ENCODE results near the gene ASRGL1.

DNA sequence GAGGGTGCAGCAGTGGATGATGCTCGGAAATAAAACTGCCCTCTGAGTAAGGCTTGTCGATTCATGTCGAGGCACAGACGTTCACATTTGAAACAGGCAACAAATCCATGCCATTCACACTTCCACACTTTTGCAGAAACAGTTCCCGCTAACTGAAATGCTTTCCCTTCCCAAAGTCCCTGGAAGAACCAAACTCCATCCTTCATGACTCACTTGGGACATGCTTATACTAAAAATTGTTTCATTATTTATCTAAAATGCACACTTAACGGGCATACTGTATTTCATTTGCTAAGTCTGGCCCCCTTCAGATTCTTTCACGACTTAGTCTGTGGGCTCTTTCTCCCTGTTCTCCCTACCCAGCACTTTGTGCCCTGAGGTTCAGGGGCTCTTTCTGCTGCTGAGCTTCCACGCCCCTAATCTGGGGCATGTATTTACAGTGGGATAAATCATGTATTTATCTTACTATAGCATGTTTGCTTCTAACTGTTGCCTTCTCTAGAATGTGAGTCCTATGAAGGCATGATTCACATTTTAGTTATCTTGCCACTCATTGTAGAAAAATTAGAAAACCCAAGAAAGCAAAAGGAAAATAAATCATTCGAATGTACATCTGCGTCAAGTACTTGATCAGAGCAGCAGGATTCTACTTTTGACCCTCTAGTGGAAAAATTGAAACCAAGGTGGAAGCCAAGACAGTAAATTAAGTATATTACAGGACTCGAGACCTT, 94.1 kb downstream of the ASRGL1 start:
- TF ChIP-seq, protein P1, sequence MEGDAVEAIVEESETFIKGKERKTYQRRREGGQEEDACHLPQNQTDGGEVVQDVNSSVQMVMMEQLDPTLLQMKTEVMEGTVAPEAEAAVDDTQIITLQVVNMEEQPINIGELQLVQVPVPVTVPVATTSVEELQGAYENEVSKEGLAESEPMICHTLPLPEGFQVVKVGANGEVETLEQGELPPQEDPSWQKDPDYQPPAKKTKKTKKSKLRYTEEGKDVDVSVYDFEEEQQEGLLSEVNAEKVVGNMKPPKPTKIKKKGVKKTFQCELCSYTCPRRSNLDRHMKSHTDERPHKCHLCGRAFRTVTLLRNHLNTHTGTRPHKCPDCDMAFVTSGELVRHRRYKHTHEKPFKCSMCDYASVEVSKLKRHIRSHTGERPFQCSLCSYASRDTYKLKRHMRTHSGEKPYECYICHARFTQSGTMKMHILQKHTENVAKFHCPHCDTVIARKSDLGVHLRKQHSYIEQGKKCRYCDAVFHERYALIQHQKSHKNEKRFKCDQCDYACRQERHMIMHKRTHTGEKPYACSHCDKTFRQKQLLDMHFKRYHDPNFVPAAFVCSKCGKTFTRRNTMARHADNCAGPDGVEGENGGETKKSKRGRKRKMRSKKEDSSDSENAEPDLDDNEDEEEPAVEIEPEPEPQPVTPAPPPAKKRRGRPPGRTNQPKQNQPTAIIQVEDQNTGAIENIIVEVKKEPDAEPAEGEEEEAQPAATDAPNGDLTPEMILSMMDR (IDR thresholded peaks at IDR 0.05; ENCODE audit: low read depth, low read length, missing input control), result no peak
- TF ChIP-seq FOXA1 (IDR thresholded peaks at IDR 0.05) (no peak), JUND (IDR thresholded peaks at IDR 0.05) (no peak), TAF1 (conservative IDR thresholded peaks at IDR 0.05) (no peak), HNF4A (conservative IDR thresholded peaks at IDR 0.05) (no peak), YY1 (IDR thresholded peaks at IDR 0.05) (no peak)
- TF ChIP-seq, protein P2, sequence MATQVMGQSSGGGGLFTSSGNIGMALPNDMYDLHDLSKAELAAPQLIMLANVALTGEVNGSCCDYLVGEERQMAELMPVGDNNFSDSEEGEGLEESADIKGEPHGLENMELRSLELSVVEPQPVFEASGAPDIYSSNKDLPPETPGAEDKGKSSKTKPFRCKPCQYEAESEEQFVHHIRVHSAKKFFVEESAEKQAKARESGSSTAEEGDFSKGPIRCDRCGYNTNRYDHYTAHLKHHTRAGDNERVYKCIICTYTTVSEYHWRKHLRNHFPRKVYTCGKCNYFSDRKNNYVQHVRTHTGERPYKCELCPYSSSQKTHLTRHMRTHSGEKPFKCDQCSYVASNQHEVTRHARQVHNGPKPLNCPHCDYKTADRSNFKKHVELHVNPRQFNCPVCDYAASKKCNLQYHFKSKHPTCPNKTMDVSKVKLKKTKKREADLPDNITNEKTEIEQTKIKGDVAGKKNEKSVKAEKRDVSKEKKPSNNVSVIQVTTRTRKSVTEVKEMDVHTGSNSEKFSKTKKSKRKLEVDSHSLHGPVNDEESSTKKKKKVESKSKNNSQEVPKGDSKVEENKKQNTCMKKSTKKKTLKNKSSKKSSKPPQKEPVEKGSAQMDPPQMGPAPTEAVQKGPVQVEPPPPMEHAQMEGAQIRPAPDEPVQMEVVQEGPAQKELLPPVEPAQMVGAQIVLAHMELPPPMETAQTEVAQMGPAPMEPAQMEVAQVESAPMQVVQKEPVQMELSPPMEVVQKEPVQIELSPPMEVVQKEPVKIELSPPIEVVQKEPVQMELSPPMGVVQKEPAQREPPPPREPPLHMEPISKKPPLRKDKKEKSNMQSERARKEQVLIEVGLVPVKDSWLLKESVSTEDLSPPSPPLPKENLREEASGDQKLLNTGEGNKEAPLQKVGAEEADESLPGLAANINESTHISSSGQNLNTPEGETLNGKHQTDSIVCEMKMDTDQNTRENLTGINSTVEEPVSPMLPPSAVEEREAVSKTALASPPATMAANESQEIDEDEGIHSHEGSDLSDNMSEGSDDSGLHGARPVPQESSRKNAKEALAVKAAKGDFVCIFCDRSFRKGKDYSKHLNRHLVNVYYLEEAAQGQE (IDR thresholded peaks at IDR 0.05), result no peak
- TF ChIP-seq, protein P3, sequence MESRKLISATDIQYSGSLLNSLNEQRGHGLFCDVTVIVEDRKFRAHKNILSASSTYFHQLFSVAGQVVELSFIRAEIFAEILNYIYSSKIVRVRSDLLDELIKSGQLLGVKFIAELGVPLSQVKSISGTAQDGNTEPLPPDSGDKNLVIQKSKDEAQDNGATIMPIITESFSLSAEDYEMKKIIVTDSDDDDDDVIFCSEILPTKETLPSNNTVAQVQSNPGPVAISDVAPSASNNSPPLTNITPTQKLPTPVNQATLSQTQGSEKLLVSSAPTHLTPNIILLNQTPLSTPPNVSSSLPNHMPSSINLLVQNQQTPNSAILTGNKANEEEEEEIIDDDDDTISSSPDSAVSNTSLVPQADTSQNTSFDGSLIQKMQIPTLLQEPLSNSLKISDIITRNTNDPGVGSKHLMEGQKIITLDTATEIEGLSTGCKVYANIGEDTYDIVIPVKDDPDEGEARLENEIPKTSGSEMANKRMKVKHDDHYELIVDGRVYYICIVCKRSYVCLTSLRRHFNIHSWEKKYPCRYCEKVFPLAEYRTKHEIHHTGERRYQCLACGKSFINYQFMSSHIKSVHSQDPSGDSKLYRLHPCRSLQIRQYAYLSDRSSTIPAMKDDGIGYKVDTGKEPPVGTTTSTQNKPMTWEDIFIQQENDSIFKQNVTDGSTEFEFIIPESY (IDR thresholded peaks at IDR 0.05), result no peak
